Measurements from ENCODE around the gene FAM89B. TPM values are rescaled to one million over a fixed set of nuclear protein-coding genes. Genes with fewer than 3 reads are reported as not detected.

FAM89B gene
- total RNA-seq, 1 donor from 2014 or later: 62.4 TPM

- Histone ChIP-seq H3K36me3 (peaks cover 0 to 10% of the 10 kb centered on the region in 2 donors), H3K4me3 (peak overlapping the region in 1 of 2 donors; percentile 23), H3K9me3 (no peaks in the 10 kb centered on the region), H3K27me3 (no peaks in the 10 kb centered on the region), H3K4me1 (peaks cover 42% of the 10 kb centered on the region), H3K27ac (peak overlapping the region; percentile 84)
- intact Hi-C loops (cut with DNase I): no loop called here
- DNase-seq (ENCODE audit: extremely low spot score in 2 of 2): no peak
- TF ChIP-seq POLR2A (IDR thresholded peaks at IDR 0.05) (no peak), POLR2AphosphoS5 (IDR thresholded peaks at IDR 0.05; ENCODE audit: insufficient read depth in 1 of 2, low read depth in 1 of 2) (peak in 1 of 2 donors; percentile 18)
These were observed 20.6 kb downstream of the FAM89B start for GRCh38 chr11:65592858-65593517.

- peak in 2 of 3 experiments; percentile 45 to 49 for TF ChIP-seq CTCF (IDR thresholded peaks at IDR 0.05)
- peak in 1 of 2 donors; percentile 49 for TF ChIP-seq POLR2AphosphoS5 (IDR thresholded peaks at IDR 0.05; ENCODE audit: insufficient read depth in 1 of 2, low read depth in 1 of 2)
- TF ChIP-seq POLR2A (IDR thresholded peaks at IDR 0.05): no peak
- Histone ChIP-seq H3K27ac (peak overlapping the region; percentile 21), H3K4me3 (no peak overlapping the region), H3K4me1 (peaks cover 38% of the 10 kb centered on the region), H3K36me3 (peaks cover 0 to 18% of the 10 kb centered on the region in 2 donors), H3K9me3 (no peaks in the 10 kb centered on the region), H3K27me3 (no peaks in the 10 kb centered on the region)
- DNase-seq (ENCODE audit: extremely low spot score in 2 of 2): no peak
- intact Hi-C loops (cut with DNase I): no loop called here
These were observed 21.4 kb downstream of the FAM89B start for GRCh38 chr11:65593518-65594414.

GRCh38 chr11:65595131-65595530 is 22.8 kb downstream of the FAM89B start:
- intact Hi-C loops (cut with DNase I): no loop called here
- peaks cover 38% of the 10 kb centered on the region for H3K4me1 ChIP-seq
- no peaks in the 10 kb centered on the region for H3K27me3 ChIP-seq
- peak overlapping the region; percentile 70 for H3K27ac ChIP-seq
- TF ChIP-seq POLR2A (IDR thresholded peaks at IDR 0.05) (no peak), POLR2AphosphoS5 (IDR thresholded peaks at IDR 0.05; ENCODE audit: insufficient read depth in 1 of 2, low read depth in 1 of 2) (no peak), CTCF (IDR thresholded peaks at IDR 0.05) (no peak)
- H3K36me3 ChIP-seq: peaks cover 0 to 23% of the 10 kb centered on the region in 2 donors
- no peak for DNase-seq (ENCODE audit: extremely low spot score in 2 of 2)
- no peak overlapping the region for H3K4me3 ChIP-seq
- no peaks in the 10 kb centered on the region for H3K9me3 ChIP-seq

- H3K4me1 ChIP-seq: peaks cover 38% of the 10 kb centered on the region
- H3K4me3 ChIP-seq: no peak within 1 kb of the TSS
- no peaks in the 10 kb centered on the region for H3K27me3 ChIP-seq
These were observed 23.4 kb downstream of the FAM89B start, which contains the start of gene KCNK7 for GRCh38 chr11:65595543-65596281. KCNK7 (minus strand) TSS chr11:65595800; CDS start chr11:65595772, 28 bp downstream.

More at GRCh38 chr11:65595543-65596281, 23.4 kb downstream of the FAM89B start, which contains the start of gene KCNK7:
- peak within 1 kb of the TSS; percentile 70 for H3K27ac ChIP-seq
- intact Hi-C loops (cut with DNase I): no loop called here
- TF ChIP-seq CTCF (IDR thresholded peaks at IDR 0.05) (no peak), POLR2A (IDR thresholded peaks at IDR 0.05) (no peak), POLR2AphosphoS5 (IDR thresholded peaks at IDR 0.05; ENCODE audit: insufficient read depth in 1 of 2, low read depth in 1 of 2) (no peak)
- no peaks in the 10 kb centered on the region for H3K9me3 ChIP-seq
- H3K36me3 ChIP-seq: peaks cover 0 to 23% of the 10 kb centered on the region in 2 donors
- no peak for DNase-seq (ENCODE audit: extremely low spot score in 2 of 2)

Measured in vagina (tissue), 2 donors.